IMR-90 (cell line): ENCODE measurements around the gene ACSL4. TPM values are rescaled to one million over a fixed set of nuclear protein-coding genes. Genes with fewer than 3 reads are reported as not detected.

ENCODE experiments used
- ATAC-seq: fragments of 200-7000 bp; cut with Tn5 transposase; 2 replicates; pipeline ENCODE4 v1.9.1; 2020; ENCODE audit warnings: low read depth, mild to moderate bottlenecking, moderate library complexity
- BruUV-seq: library from RNA; stranded (reverse); fragments of 400-500 nt; replicated peaks from 2 replicates; lab custom pipeline; 2021; lab: Mats Ljungman, UMichigan
- CTCF ChIA-PET: fragments of 300-600 bp; formaldehyde crosslinking; extraction: SDS; loops from one replicate; lab custom pipeline; 2021; ENCODE audit warnings: antibody characterized with exemption; lab: Yijun Ruan, JAX
- POLR2A ChIA-PET: fragments of 300-600 bp; sonication (Branson Sonifier 250); formaldehyde crosslinking; loops from one replicate; lab custom pipeline; 2022; ENCODE audit warnings: antibody characterized with exemption; ENCODE audit not compliant: unreplicated experiment; lab: Charles Lee
- DNase-seq: peaks from one replicate; pipeline ENCODE4 v3.0.0; 2013
- H2AFZ ChIP-seq: replicated peaks from 2 replicates; pipeline ENCODE3; 2013; ENCODE audit warnings: low read length, mild to moderate bottlenecking; ENCODE audit not compliant: poor library complexity
- H2AK5ac ChIP-seq: 2 replicates; pipeline ENCODE4 v1.6.1; 2013; ENCODE audit warnings: low read depth, low read length, inconsistent platforms
- H2AK9ac ChIP-seq: replicated peaks from 2 replicates; pipeline ENCODE3; 2013; ENCODE audit warnings: mild to moderate bottlenecking, low read depth, low read length, moderate library complexity; ENCODE audit not compliant: poor library complexity
- H2BK120ac ChIP-seq: 2 replicates; pipeline ENCODE4 v1.6.1; 2013; ENCODE audit warnings: low read depth, low read length, inconsistent platforms
- H2BK15ac ChIP-seq: 3 replicates; pipeline ENCODE4 v1.6.1; 2013; ENCODE audit warnings: low read depth, low read length, inconsistent platforms
- H2BK20ac ChIP-seq: 2 replicates; pipeline ENCODE4 v1.6.1; 2013; ENCODE audit warnings: low read depth, mild to moderate bottlenecking, inconsistent platforms, low read length, moderate library complexity
- H2BK5ac ChIP-seq: 2 replicates; pipeline ENCODE4 v1.6.1; 2013; ENCODE audit warnings: mild to moderate bottlenecking, low read depth, low read length, inconsistent platforms; ENCODE audit not compliant: poor library complexity, severe bottlenecking
- H3K14ac ChIP-seq: replicated peaks from 2 replicates; pipeline ENCODE4 v1.6.1; 2013; ENCODE audit warnings: low read depth, low read length, inconsistent platforms
- H3K18ac ChIP-seq: 2 replicates; pipeline ENCODE4 v1.6.1; 2013; ENCODE audit warnings: low read depth, low read length, control low read depth
- H3K23ac ChIP-seq: 2 replicates; pipeline ENCODE4 v1.6.1; 2013; ENCODE audit warnings: low read depth, low read length, inconsistent platforms
- H3K27ac ChIP-seq: 2 replicates; pipeline ENCODE4 v1.5.1; 2013; ENCODE audit warnings: mild to moderate bottlenecking, control low read depth, low read length; ENCODE audit not compliant: insufficient read depth
- H3K27me3 ChIP-seq: 2 replicates; pipeline ENCODE4 v1.6.1; 2013; ENCODE audit warnings: low read length; ENCODE audit not compliant: control insufficient read depth, insufficient read depth
- H3K36me3 ChIP-seq: 2 replicates; pipeline ENCODE4 v1.6.1; 2013; ENCODE audit warnings: low read length, mixed read lengths; ENCODE audit not compliant: control insufficient read depth, insufficient read depth
- H3K4ac ChIP-seq: 2 replicates; pipeline ENCODE4 v1.6.1; 2013; ENCODE audit warnings: low read depth, low read length, inconsistent platforms
- H3K4me1 ChIP-seq: 2 replicates; pipeline ENCODE4 v1.6.1; 2013; ENCODE audit warnings: low read length, mixed read lengths; ENCODE audit not compliant: control insufficient read depth, insufficient read depth
- H3K4me2 ChIP-seq: 2 replicates; pipeline ENCODE4 v1.6.1; 2013; ENCODE audit warnings: low read depth, mild to moderate bottlenecking, control low read depth, low read length, moderate library complexity
- H3K4me3 ChIP-seq: 2 replicates; pipeline ENCODE4 v1.5.1; 2013; ENCODE audit warnings: low read depth, mild to moderate bottlenecking, control low read depth, low read length, moderate library complexity; ENCODE audit not compliant: insufficient read depth
- H3K56ac ChIP-seq: 2 replicates; pipeline ENCODE4 v1.6.1; 2013; ENCODE audit warnings: low read length, inconsistent platforms; ENCODE audit not compliant: insufficient read depth; ENCODE audit errors: extremely low read depth
- H3K79me1 ChIP-seq, 2 experiments: 2 replicates each; pipeline ENCODE4 v1.6.1; 2013; ENCODE audit warnings: low read length in 2 of 2, inconsistent platforms in 1 of 2, low read depth in 1 of 2
- H3K9ac ChIP-seq: 2 replicates; pipeline ENCODE4 v1.6.1; 2013; ENCODE audit warnings: low read depth, low read length, control low read depth
- H3K9me1 ChIP-seq: 2 replicates; pipeline ENCODE4 v1.6.1; 2013; ENCODE audit warnings: low read length, inconsistent platforms; ENCODE audit not compliant: insufficient read depth
- H3K9me3 ChIP-seq: 2 replicates; pipeline ENCODE4 v1.6.1; 2013; ENCODE audit warnings: low read length; ENCODE audit not compliant: control insufficient read depth, insufficient read depth
- H4K20me1 ChIP-seq: 2 replicates; pipeline ENCODE4 v1.6.1; 2013; ENCODE audit warnings: low read length, inconsistent platforms; ENCODE audit not compliant: insufficient read depth
- H4K5ac ChIP-seq: 2 replicates; pipeline ENCODE4 v1.6.1; 2013; ENCODE audit warnings: mild to moderate bottlenecking, low read depth, low read length, control low read depth
- H4K8ac ChIP-seq, 2 experiments: 2 replicates each; pipeline ENCODE4 v1.6.1; 2013; ENCODE audit warnings: low read depth in 2 of 2, low read length in 2 of 2, control low read depth in 1 of 2, inconsistent platforms in 1 of 2
- H4K91ac ChIP-seq: 2 replicates; pipeline ENCODE4 v1.6.1; 2013; ENCODE audit warnings: low read depth, low read length, inconsistent platforms; ENCODE audit not compliant: insufficient read depth
- CEBPB ChIP-seq: IDR thresholded peaks from 2 replicates; pipeline ENCODE4 v1.6.1; 2012; ENCODE audit warnings: low read depth, low read length, improper control_type of control experiment
- FOS ChIP-seq: fragments of 150-350 bp; IDR thresholded peaks from 2 replicates; pipeline ENCODE4 v1.6.1; 2016; ENCODE audit warnings: low read depth, low read length
- MAZ ChIP-seq: IDR thresholded peaks from 2 replicates; pipeline ENCODE4 v1.6.1; 2012; ENCODE audit warnings: low read depth, mild to moderate bottlenecking, low read length, improper control_type of control experiment, moderate library complexity, borderline replicate concordance
- NFE2L2 ChIP-seq: fragments of 150-350 bp; IDR thresholded peaks from 2 replicates; pipeline ENCODE4 v1.6.1; 2016; ENCODE audit warnings: low read depth, mild to moderate bottlenecking, low read length
- RAD21 ChIP-seq: IDR thresholded peaks from 2 replicates; pipeline ENCODE4 v1.6.1; 2012; ENCODE audit warnings: low read length, improper control_type of control experiment
- RCOR1 ChIP-seq: IDR thresholded peaks from 2 replicates; pipeline ENCODE4 v1.6.1; 2012; ENCODE audit warnings: mild to moderate bottlenecking, low read length, improper control_type of control experiment; ENCODE audit not compliant: insufficient replicate concordance
- SMC3 ChIP-seq: fragments of 150-350 bp; IDR thresholded peaks from 2 replicates; pipeline ENCODE4 v1.6.1; 2016; ENCODE audit warnings: low read depth, mild to moderate bottlenecking, antibody characterized with exemption, low read length, moderate library complexity
- WGBS, 2 experiments: methylation state at CpG; one replicate each; pipeline versions ENCODE4 v1.1.5 to v1.1.7; 2013; ENCODE audit warnings: missing lambda C conversion rate in 2 of 2; ENCODE audit not compliant: insufficient read length in 1 of 2; ENCODE audit errors: extremely low coverage in 2 of 2; 5-methylcytosine and 5-hydroxymethylcytosine counted together
- dilution Hi-C: fragments of 300-500 bp; cut with HindIII; formaldehyde crosslinking; loops from one replicate; pipeline ENCODE4 v1.14.3; 2018; ENCODE audit warnings: low sequenced_read_pairs; ENCODE audit not compliant: unreplicated experiment
- in situ Hi-C: fragments of 300-500 bp; cut with MboI; formaldehyde crosslinking; loops from 3 replicates; pipeline ENCODE4 v1.14.3; 2019; ENCODE audit warnings: low sequenced_read_pairs, inconsistent platforms, mixed read lengths
- intact Hi-C: fragments of 100-400 bp; cut with micrococcal nuclease; formaldehyde crosslinking; loops from 2 replicates; pipeline ENCODE4 v1.10.0; 2022
- polyA plus RNA-seq, 3 experiments: library from polyadenylated mRNA; depleted of rRNA; stranded (reverse); fragments of >200 nt; gene quantifications; 2 replicates each; pipeline ENCODE4 v1.2.3, GENCODE V29; 2012; ENCODE audit warnings: low replicate concordance in 1 of 3
- total RNA-seq: library from RNA; depleted of rRNA; stranded (reverse); fragments of >200 nt; gene quantifications from 2 replicates; pipeline ENCODE4 v1.2.3, GENCODE V29; 2012
- TF ChIP-seq, protein P1 (sequence below): conservative IDR thresholded peaks from 2 replicates; pipeline ENCODE4 v1.5.1; 2012; ENCODE audit warnings: mild to moderate bottlenecking, low read depth, low read length, improper control_type of control experiment

Gene ACSL4
- total and polyA plus RNA-seq, 2 of the 4 experiments (the other 2 are of a cell fraction) = 29.6 to 59.7 TPM

DNA sequence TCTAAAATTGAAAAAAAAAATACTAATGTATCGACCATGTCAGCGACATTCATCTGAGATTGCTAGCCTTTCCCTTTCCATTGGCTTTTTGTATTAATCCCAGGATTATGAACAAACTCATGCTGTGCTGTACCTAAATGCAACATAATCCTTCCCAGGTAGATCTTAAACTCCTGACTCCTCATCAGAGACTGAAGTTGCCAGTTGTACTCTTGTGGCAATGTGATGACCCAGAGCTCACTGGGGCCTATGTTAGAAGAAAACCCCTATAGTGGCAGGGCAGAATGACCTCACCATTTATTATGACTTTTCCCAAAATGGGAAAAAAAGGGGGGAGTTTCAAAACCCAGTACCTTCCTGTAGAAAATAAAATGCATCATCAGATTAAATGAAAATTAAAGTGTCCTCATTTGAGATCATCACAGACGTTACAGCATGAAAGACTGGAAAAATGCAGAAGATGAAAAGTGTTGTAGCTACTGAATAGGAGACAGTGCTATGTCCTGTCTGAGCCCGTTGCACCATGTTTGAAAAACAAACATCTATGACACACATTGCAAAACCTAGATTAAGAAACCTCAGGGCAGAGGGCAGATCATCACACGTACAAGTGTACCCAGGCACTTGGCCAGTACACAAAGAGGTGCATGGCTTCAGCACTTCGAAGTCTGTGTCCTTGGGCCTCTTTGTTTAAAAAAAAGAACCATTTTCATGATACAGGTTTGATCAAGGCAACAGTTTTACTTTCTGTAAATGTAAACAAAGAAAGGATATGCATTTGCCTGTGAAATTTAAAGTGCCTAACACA is 6.8 kb upstream of the ACSL4 start:
- Histone ChIP-seq H3K4ac (no peak overlapping the region), H3K18ac (no peak overlapping the region), H3K9me3 (no peaks in the 10 kb centered on the region), H2BK120ac (no peak overlapping the region), H3K56ac (no peak overlapping the region), H3K9ac (no peak overlapping the region), H4K91ac (no peak overlapping the region), H4K5ac (no peak overlapping the region), H2BK20ac (no peak overlapping the region), H3K14ac (no peak overlapping the region), H3K27ac (no peak overlapping the region), H3K23ac (no peak overlapping the region), H3K79me1 (no peaks in the 10 kb centered on the region), H3K4me3 (no peak overlapping the region), H2AK5ac (no peak overlapping the region), H3K36me3 (no peaks in the 10 kb centered on the region), H2BK5ac (no peak overlapping the region), H2AFZ (no peak overlapping the region), H3K27me3 (no peaks in the 10 kb centered on the region), H4K20me1 (no peaks in the 10 kb centered on the region), H2BK15ac (no peak overlapping the region), H4K8ac (no peak overlapping the region), H3K4me2 (no peak overlapping the region), H2AK9ac (no peak overlapping the region), H3K9me1 (no peaks in the 10 kb centered on the region), H3K4me1 (no peaks in the 10 kb centered on the region)
- intact Hi-C loops = no loop called here
- TF ChIP-seq SMC3 = no peak
- no peak for TF ChIP-seq RCOR1
- TF ChIP-seq CEBPB = peak; percentile 87
- no peak for TF ChIP-seq NFE2L2
- TF ChIP-seq, protein P1, sequence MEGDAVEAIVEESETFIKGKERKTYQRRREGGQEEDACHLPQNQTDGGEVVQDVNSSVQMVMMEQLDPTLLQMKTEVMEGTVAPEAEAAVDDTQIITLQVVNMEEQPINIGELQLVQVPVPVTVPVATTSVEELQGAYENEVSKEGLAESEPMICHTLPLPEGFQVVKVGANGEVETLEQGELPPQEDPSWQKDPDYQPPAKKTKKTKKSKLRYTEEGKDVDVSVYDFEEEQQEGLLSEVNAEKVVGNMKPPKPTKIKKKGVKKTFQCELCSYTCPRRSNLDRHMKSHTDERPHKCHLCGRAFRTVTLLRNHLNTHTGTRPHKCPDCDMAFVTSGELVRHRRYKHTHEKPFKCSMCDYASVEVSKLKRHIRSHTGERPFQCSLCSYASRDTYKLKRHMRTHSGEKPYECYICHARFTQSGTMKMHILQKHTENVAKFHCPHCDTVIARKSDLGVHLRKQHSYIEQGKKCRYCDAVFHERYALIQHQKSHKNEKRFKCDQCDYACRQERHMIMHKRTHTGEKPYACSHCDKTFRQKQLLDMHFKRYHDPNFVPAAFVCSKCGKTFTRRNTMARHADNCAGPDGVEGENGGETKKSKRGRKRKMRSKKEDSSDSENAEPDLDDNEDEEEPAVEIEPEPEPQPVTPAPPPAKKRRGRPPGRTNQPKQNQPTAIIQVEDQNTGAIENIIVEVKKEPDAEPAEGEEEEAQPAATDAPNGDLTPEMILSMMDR = no peak
- no peak for TF ChIP-seq RAD21
- no peak for TF ChIP-seq FOS
- no peak for TF ChIP-seq MAZ
- in situ Hi-C loops = no loop called here
- POLR2A ChIA-PET = no interaction called here
- DNase-seq (peak; percentile 52), ATAC-seq (peak; percentile 82)
- BruUV-seq = no TSS peak
- CTCF ChIA-PET = no interaction called here
- dilution Hi-C loops = no loop called here
- WGBS, 2 experiments = 83% methylated on average over 2 of the region's 6 CpGs; no CpG with 5 or more reads in 1 of the 2 experiments
